ENCODE data around the gene SHISA4.
"Not testable (repeated sequence)": the region's sequence is repeated elsewhere in the genome, so short reads cannot be mapped to it uniquely, and the experiment has no call there.

SHISA4 gene

GRCh38 chr1:201888282-201889089 is at the start of gene SHISA4:
TSS of gene SHISA4 (plus strand) at chr1:201888898. CDS start at chr1:201888995, 97 bp downstream.
- no peak for DNase-seq

GRCh38 chr1:201839089-201839488 is 49.6 kb upstream of the SHISA4 start:
- DNase-seq, result not testable (repeated sequence)

GRCh38 chr1:201840055-201840454 is 48.6 kb upstream of the SHISA4 start:
- DNase-seq, result no peak

- DNase-seq, result no peak
These were observed 48.2 kb upstream of the SHISA4 start for GRCh38 chr1:201840490-201840889.

- DNase-seq, result no peak
These were observed 47.3 kb upstream of the SHISA4 start for GRCh38 chr1:201841265-201841912.

- DNase-seq, result no peak
These were observed 46.1 kb upstream of the SHISA4 start for GRCh38 chr1:201842472-201843027.

- DNase-seq, result no peak
These were observed 43.2 kb upstream of the SHISA4 start for GRCh38 chr1:201845331-201846083.

- no peak for DNase-seq
These were observed 41.5 kb upstream of the SHISA4 start for GRCh38 chr1:201847150-201847549.

- no peak for DNase-seq
These were observed 40.5 kb upstream of the SHISA4 start for GRCh38 chr1:201848230-201848629.

GRCh38 chr1:201849372-201850052 is 39.2 kb upstream of the SHISA4 start:
- DNase-seq, result no peak

- no peak for DNase-seq
These were observed 38.7 kb upstream of the SHISA4 start for GRCh38 chr1:201850053-201850397.

- DNase-seq, result no peak
These were observed 36.7 kb upstream of the SHISA4 start for GRCh38 chr1:201851949-201852348.

- DNase-seq, result not testable (repeated sequence)
These were observed 32.0 kb upstream of the SHISA4 start for GRCh38 chr1:201856722-201857121.

GRCh38 chr1:201859424-201859823 is 29.3 kb upstream of the SHISA4 start:
- DNase-seq, result no peak

GRCh38 chr1:201861448-201861847 is 27.2 kb upstream of the SHISA4 start:
- DNase-seq, result no peak

- DNase-seq, result no peak
These were observed 18.3 kb upstream of the SHISA4 start for GRCh38 chr1:201870397-201870796.

GRCh38 chr1:201874672-201875071 is 14.0 kb upstream of the SHISA4 start:
- DNase-seq, result no peak

GRCh38 chr1:201876148-201876818 is 12.4 kb upstream of the SHISA4 start:
- DNase-seq, result no peak

- no peak for DNase-seq
These were observed 10.8 kb upstream of the SHISA4 start for GRCh38 chr1:201877877-201878401.

GRCh38 chr1:201880928-201881571 is 7.6 kb upstream of the SHISA4 start:
- DNase-seq, result no peak

GRCh38 chr1:201881617-201882016 is 7.1 kb upstream of the SHISA4 start:
- no peak for DNase-seq
